Heart left ventricle (tissue), 16 donors: ENCODE results near the gene PCDH15. TPM values are rescaled to one million over a fixed set of nuclear protein-coding genes. Genes with fewer than 3 reads are reported as not detected.

ENCODE experiments used
- ATAC-seq, 4 donors: fragments of 200-7000 bp; cut with Tn5 transposase; one replicate each; pipeline ENCODE4 v1.9.1; 2020 to 2022; ENCODE audit warnings: moderate library complexity in 4 of 4, mild to moderate bottlenecking in 3 of 4, moderate number of reproducible peaks in 1 of 4
- DNase-seq, 5 donors: peaks; one replicate each; pipeline ENCODE4 v3.0.0-alpha.2; 2020
- H3K27ac ChIP-seq, 12 donors: fragments of 200-600 bp; sonication (generic) in 4 of 12; one replicate each; pipeline versions ENCODE4 v1.5.0 to v1.8.0; 2016 to 2022; ENCODE audit warnings: mild to moderate bottlenecking in 2 of 12
- H3K27me3 ChIP-seq, 9 donors: fragments of 200-600 bp; sonication (generic) in 2 of 9; one replicate each; pipeline versions ENCODE4 v1.5.1 to v1.8.0; 2016 to 2022; ENCODE audit warnings: mild to moderate bottlenecking in 3 of 9
- H3K36me3 ChIP-seq, 9 donors: fragments of 200-600 bp; sonication (generic) in 2 of 9; one replicate each; pipeline versions ENCODE4 v1.5.0 to v1.8.0; 2018 to 2022; ENCODE audit warnings: mild to moderate bottlenecking in 2 of 9
- H3K4me1 ChIP-seq, 12 donors: fragments of 200-600 bp; sonication (generic) in 4 of 12; one replicate each; pipeline versions ENCODE4 v1.5.0 to v1.8.0; 2016 to 2022; ENCODE audit warnings: mild to moderate bottlenecking in 3 of 12
- H3K4me3 ChIP-seq, 12 donors: fragments of 200-600 bp; sonication (generic) in 4 of 12; one replicate each; pipeline versions ENCODE4 v1.5.0 to v1.8.0; 2017 to 2022; ENCODE audit warnings: mild to moderate bottlenecking in 9 of 12, moderate library complexity in 4 of 12
- H3K9me3 ChIP-seq, 12 donors: fragments of 200-600 bp; sonication (generic) in 4 of 12; one replicate each; pipeline versions ENCODE4 v1.5.0 to v1.8.0; 2016 to 2022; ENCODE audit warnings: mild to moderate bottlenecking in 1 of 12
- CTCF ChIP-seq, 12 donors: fragments of 200-600 bp; sonication (generic) in 4 of 12; IDR thresholded peaks; one replicate each; pipeline versions ENCODE4 v1.5.0 to v1.8.0; 2018 to 2022; ENCODE audit warnings: antibody characterized with exemption in 12 of 12, mild to moderate bottlenecking in 5 of 12
- POLR2A ChIP-seq, 2 donors: fragments of 450-650 bp; IDR thresholded peaks; one replicate each; pipeline ENCODE4 v1.6.1; 2017; ENCODE audit warnings: antibody characterized with exemption in 2 of 2, mild to moderate bottlenecking in 2 of 2, moderate library complexity in 2 of 2
- WGBS, 4 donors: extraction: QIAGEN DNeasy Blood & Tissue Kit in 2 of 4; methylation state at CpG; one replicate each; pipeline versions ENCODE4 v1.1.5 to v1.1.7; 2013 to 2018; 5-methylcytosine and 5-hydroxymethylcytosine counted together
- intact Hi-C, 10 donors: fragments of 100-400 bp; cut with DNase I; formaldehyde crosslinking; loops; one replicate each; pipeline versions ENCODE4 v1.11.1 to v1.14.2; 2022
- polyA plus RNA-seq, 2 donors: library from polyadenylated mRNA; stranded (reverse); fragments of 200-250 nt; gene quantifications; one replicate each; pipeline ENCODE4 v1.2.3, GENCODE V29; 2013
- total RNA-seq, 9 donors: library from RNA; depleted of rRNA in 2 of 9; stranded (reverse); fragments of >200 nt in 2 of 9; fragmentation: NEBNext Ultra II Directional in 3 of 9; extraction: Animal tissue kit (Norgen Biotek cat#: 25700) in 3 of 9; gene quantifications; one replicate each; pipeline versions ENCODE4 v1.1.0 to v1.2.4, GENCODE V29; 2016 to 2023
- donor health status: ischemic (EF 13 %, LVEDD 7.1; RV severe dilation, severe dysfunction).
- donor health status: healthy with polysubstance abuse.
- donor health status: DM: no; HTN: yes; CAD: no.
- donor health status: DM: no; HTN: no; CAD: no.
- donor health status: ischemic (EF 25% LVEDD 6.9; RV normal size, moderate dysfunction).
- donor health status: ischemic (EF 25% LVEDD 5.7; RV mildly dilated, moderate dysfunction).
- donor health status: healthy.
- donor health status: DM: yes; HTN: yes; CAD: no.
- donor health status: ischemic (EF 35%, LVEDD 5.7; RV mildly dilated, moderate dysfunction).
- donor health status: nonischemic (EF 11% LVEDD 7.7; RV severe dilation, severe dysfunction).
- donor health status: DM: yes; HTN: yes; CAD: no.
- donor health status: PGD.
- donor health status: ischemic (EF 29% LVEDD 5.4; RV normal size, mild dysfunction).
- donor health status: nonischemic (EF 23%, LVEDD 6.1; RV moderate dilation, normal function).

PCDH15 gene
- total and polyA plus RNA-seq, 11 donors, result 0.04 to 0.93 (median 0.13) TPM; not detected in 3

- H3K4me1 ChIP-seq, result no peaks in the 10 kb centered on the region
- peaks cover 0 to 6% (median 0%) of the 10 kb centered on the region in 12 donors for H3K9me3 ChIP-seq
- 79 to 85% (median 83%) methylated on average over 1 of the region's 1 CpG for WGBS, 4 donors
- intact Hi-C loops, result no loop called here
- H3K36me3 ChIP-seq, result no peaks in the 10 kb centered on the region
- H3K27me3 ChIP-seq, result no peaks in the 10 kb centered on the region
- ATAC-seq (no peak), DNase-seq (no peak)
- no peak overlapping the region for H3K4me3 ChIP-seq
- no peak for TF ChIP-seq CTCF (IDR thresholded peaks at IDR 0.05)
- no peak for TF ChIP-seq POLR2A (IDR thresholded peaks at IDR 0.05)
- H3K27ac ChIP-seq, result no peak overlapping the region
These were observed 346.8 kb downstream of the PCDH15 start for GRCh38 chr10:54454271-54454670.

GRCh38 chr10:54449056-54449455 is 352.0 kb downstream of the PCDH15 start:
- 73 to 94% (median 82%) methylated on average over 1 of the region's 1 CpG for WGBS, 4 donors
- TF ChIP-seq CTCF (IDR thresholded peaks at IDR 0.05) (no peak), POLR2A (IDR thresholded peaks at IDR 0.05) (no peak)

GRCh38 chr10:54444170-54444569 is 356.9 kb downstream of the PCDH15 start:
- Histone ChIP-seq H3K4me1 (no peaks in the 10 kb centered on the region), H3K36me3 (no peaks in the 10 kb centered on the region), H3K9me3 (no peaks in the 10 kb centered on the region), H3K27me3 (no peaks in the 10 kb centered on the region), H3K4me3 (no peak overlapping the region), H3K27ac (no peak overlapping the region)
- TF ChIP-seq CTCF (IDR thresholded peaks at IDR 0.05), result no peak
- no peak for TF ChIP-seq POLR2A (IDR thresholded peaks at IDR 0.05)
- DNase-seq (no peak), ATAC-seq (no peak)
- 63 to 91% (median 86%) methylated on average over 4 of the region's 4 CpGs for WGBS, 4 donors
- intact Hi-C loops, result no loop called here

More at GRCh38 chr10:54449056-54449455, 352.0 kb downstream of the PCDH15 start:
- DNase-seq (no peak), ATAC-seq (no peak)
- Histone ChIP-seq H3K36me3 (no peaks in the 10 kb centered on the region), H3K27me3 (no peaks in the 10 kb centered on the region), H3K27ac (no peak overlapping the region), H3K9me3 (peaks cover 0 to 2% (median 0%) of the 10 kb centered on the region in 12 donors), H3K4me1 (no peaks in the 10 kb centered on the region), H3K4me3 (no peak overlapping the region)
- intact Hi-C loops, result no loop called here

GRCh38 chr10:54441275-54441674 is 359.8 kb downstream of the PCDH15 start:
- Histone ChIP-seq H3K9me3 (no peaks in the 10 kb centered on the region), H3K36me3 (no peaks in the 10 kb centered on the region), H3K27me3 (no peaks in the 10 kb centered on the region), H3K27ac (no peak overlapping the region), H3K4me1 (no peaks in the 10 kb centered on the region), H3K4me3 (no peak overlapping the region)
- no peak for TF ChIP-seq CTCF (IDR thresholded peaks at IDR 0.05)
- no peak for TF ChIP-seq POLR2A (IDR thresholded peaks at IDR 0.05)
- 88 to 94% (median 90%) methylated on average over 2 of the region's 2 CpGs for WGBS, 4 donors
- no peak for ATAC-seq
- no peak for DNase-seq
- intact Hi-C loops, result no loop called here
